NCI-H2171 treated with DMSO at 0.1 percent for 48 hours (cell line): ENCODE measurements around the gene JDP2.

Experiments
- DNase-seq: peaks from one replicate; lab custom pipeline; 2025; lab: John Stamatoyannopoulos, UW

The JDP2 gene

GRCh38 chr14:75484711-75485429 is 57.0 kb downstream of the JDP2 start:
- DNase-seq = no peak

GRCh38 chr14:75486318-75486717 is 58.5 kb downstream of the JDP2 start:
- DNase-seq = no peak

GRCh38 chr14:75487155-75487671 is 59.4 kb downstream of the JDP2 start:
- no peak for DNase-seq

GRCh38 chr14:75489480-75489837 is 61.6 kb downstream of the JDP2 start:
- DNase-seq = no peak

GRCh38 chr14:75491376-75491978 is 63.7 kb downstream of the JDP2 start:
- peak; percentile 26 for DNase-seq

- no peak for DNase-seq
Observed at GRCh38 chr14:75492832-75493591, 65.2 kb downstream of the JDP2 start.

- no peak for DNase-seq
Observed at GRCh38 chr14:75493592-75494087, 65.8 kb downstream of the JDP2 start.

- DNase-seq = no peak
Observed at GRCh38 chr14:75494896-75495295, 67.1 kb downstream of the JDP2 start.

GRCh38 chr14:75495399-75495798 is 67.6 kb downstream of the JDP2 start:
- DNase-seq = peak; percentile 17

GRCh38 chr14:75495882-75496281 is 68.1 kb downstream of the JDP2 start:
- no peak for DNase-seq

- DNase-seq = no peak
Observed at GRCh38 chr14:75496755-75497154, 68.9 kb downstream of the JDP2 start.

- no peak for DNase-seq
Observed at GRCh38 chr14:75497191-75497590, 69.4 kb downstream of the JDP2 start.

GRCh38 chr14:75497701-75498100 is 69.9 kb downstream of the JDP2 start:
- DNase-seq = no peak

- DNase-seq = no peak
Observed at GRCh38 chr14:75499084-75499875, 71.5 kb downstream of the JDP2 start.

GRCh38 chr14:75501080-75501479 is 73.3 kb downstream of the JDP2 start:
- DNase-seq = no peak

GRCh38 chr14:75504411-75504810 is 76.6 kb downstream of the JDP2 start:
- no peak for DNase-seq

GRCh38 chr14:75506930-75507329 is 79.1 kb downstream of the JDP2 start:
- no peak for DNase-seq

- DNase-seq = no peak
Observed at GRCh38 chr14:75510547-75510946, 82.7 kb downstream of the JDP2 start.

- no peak for DNase-seq
Observed at GRCh38 chr14:75511201-75511600, 83.4 kb downstream of the JDP2 start.

- DNase-seq = no peak
Observed at GRCh38 chr14:75513911-75514672, 86.3 kb downstream of the JDP2 start.
